ENCODE results near the gene FN1. TPM values are rescaled to one million over a fixed set of nuclear protein-coding genes. Genes with fewer than 3 reads are reported as not detected.
A peak's percentile ranks its signal among the peaks of the same experiment; 100 is the strongest.

FN1 gene
- polyA plus RNA-seq, 1 of the 3 experiments (the other 2 are of a cell fraction): 1,671 TPM

GRCh38 chr2:215379039-215379438 lies 56.8 kb downstream of the FN1 start:
- ChIA-PET POLR2A (no interaction called here), CTCF (no interaction called here)
- H4K20me1 ChIP-seq (ENCODE audit: insufficient read depth): peaks cover 63% of the 10 kb centered on the region
- peaks cover 98% of the 10 kb centered on the region for H3F3A ChIP-seq (replicated peaks; ENCODE audit: insufficient read depth)
- 87% methylated on average over 7 of the region's 7 CpGs for WGBS (ENCODE audit: low lambda C conversion rate)
- peak overlapping the region in 1 of 2 experiments; percentile 20; a peak in 1 of 4 replicates for H3K27ac ChIP-seq (ENCODE audit: low read depth in 2 of 2, low read length in 1 of 2)
- no peaks in the 10 kb centered on the region for H3K4me1 ChIP-seq (ENCODE audit: control insufficient read depth in 1 of 2, insufficient read depth in 2 of 2, low read depth in 1 of 2, low read length in 1 of 2)
- H3K9me3 ChIP-seq: no peaks in the 10 kb centered on the region
- TF ChIP-seq ELF1 (IDR thresholded peaks at IDR 0.05): no peak
- no peak for TF ChIP-seq GATA2 (CRISPR knock-in tag; IDR thresholded peaks at IDR 0.05)
- TF ChIP-seq POLR2AphosphoS5 (IDR thresholded peaks at IDR 0.05; ENCODE audit: low read depth, low read length): no peak
- no peak for TF ChIP-seq EP300 (IDR thresholded peaks at IDR 0.05; ENCODE audit: borderline replicate concordance in 1 of 2, low read depth in 1 of 2, low read length in 1 of 2)
- TF ChIP-seq TAF1 (IDR thresholded peaks at IDR 0.05; ENCODE audit: borderline replicate concordance, low read depth, low read length): no peak
- no peak for TF ChIP-seq ZBTB33 (IDR thresholded peaks at IDR 0.05; ENCODE audit: borderline replicate concordance, low read depth)
- no peak for TF ChIP-seq MEF2A (IDR thresholded peaks at IDR 0.05; ENCODE audit: borderline replicate concordance, low read depth)
- TF ChIP-seq SMC3 (IDR thresholded peaks at IDR 0.05; ENCODE audit: low read depth, low read length): no peak
- TF ChIP-seq RXRA (IDR thresholded peaks at IDR 0.05; ENCODE audit: borderline replicate concordance, low read depth): no peak
- no peak for TF ChIP-seq FOXM1 (IDR thresholded peaks at IDR 0.05; ENCODE audit: low read depth)
- no peak for TF ChIP-seq NRF1 (IDR thresholded peaks at IDR 0.05; ENCODE audit: low read depth, low read length)
- no peak for TF ChIP-seq REST (IDR thresholded peaks at IDR 0.05; ENCODE audit: low read depth, low read length)
- no peak for TF ChIP-seq USF2 (IDR thresholded peaks at IDR 0.05; ENCODE audit: borderline replicate concordance, low read depth, low read length)
- no peak for TF ChIP-seq MXI1 (IDR thresholded peaks at IDR 0.05; ENCODE audit: low read depth, low read length)
- TF ChIP-seq RCOR1 (IDR thresholded peaks at IDR 0.05; ENCODE audit: low read length): no peak
- no peak for TF ChIP-seq PBX3 (IDR thresholded peaks at IDR 0.05)
- H3K36me3 ChIP-seq (replicated peaks in 1 of 2; ENCODE audit: control insufficient read depth in 1 of 2, insufficient read depth in 2 of 2, low read length in 1 of 2): peaks cover 81 to 97% of the 10 kb centered on the region in 2 experiments
- no peaks in the 10 kb centered on the region for H3K9me2 ChIP-seq
- H3K4me2 ChIP-seq: no peak overlapping the region
- H3K79me2 ChIP-seq (ENCODE audit: insufficient read depth): peaks cover 59% of the 10 kb centered on the region
- no peaks in the 10 kb centered on the region for H3K27me3 ChIP-seq (ENCODE audit: insufficient read depth)
- H2AFZ ChIP-seq (ENCODE audit: low read depth): no peak overlapping the region
- H3K4me3 ChIP-seq (ENCODE audit: low read depth in 2 of 2, low read length in 1 of 2): no peak overlapping the region
- no peak overlapping the region for H3K9ac ChIP-seq
- DNase-seq: no peak

All from SK-N-SH (cell line).